Measurements from ENCODE around the gene PXN. TPM values are rescaled to one million over a fixed set of nuclear protein-coding genes. Genes with fewer than 3 reads are reported as not detected.

The PXN gene
- total and polyA plus RNA-seq, 2 experiments from 2014 or later, result 38.4 to 76.0 TPM

DNA sequence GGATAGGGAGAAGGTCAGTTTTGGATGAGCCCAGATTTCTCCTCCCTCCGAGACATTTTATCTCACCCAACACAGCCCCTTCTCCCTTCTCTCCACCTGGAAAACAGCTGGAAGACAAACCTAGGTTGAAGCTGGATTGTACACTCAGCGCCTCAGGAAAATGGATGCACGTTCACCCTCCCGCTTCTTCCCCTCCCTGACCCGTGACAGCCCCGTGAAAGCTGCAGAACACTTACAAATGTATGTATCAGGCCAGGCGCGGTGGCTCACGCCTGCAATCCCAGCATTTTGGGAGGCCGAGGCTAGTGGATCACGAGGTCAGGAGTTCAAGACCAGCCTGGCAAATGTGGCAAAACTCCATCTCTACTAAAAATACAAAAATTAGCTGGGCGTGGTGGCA, 22.0 kb upstream of the PXN start (continued):
- TF ChIP-seq, protein P1, sequence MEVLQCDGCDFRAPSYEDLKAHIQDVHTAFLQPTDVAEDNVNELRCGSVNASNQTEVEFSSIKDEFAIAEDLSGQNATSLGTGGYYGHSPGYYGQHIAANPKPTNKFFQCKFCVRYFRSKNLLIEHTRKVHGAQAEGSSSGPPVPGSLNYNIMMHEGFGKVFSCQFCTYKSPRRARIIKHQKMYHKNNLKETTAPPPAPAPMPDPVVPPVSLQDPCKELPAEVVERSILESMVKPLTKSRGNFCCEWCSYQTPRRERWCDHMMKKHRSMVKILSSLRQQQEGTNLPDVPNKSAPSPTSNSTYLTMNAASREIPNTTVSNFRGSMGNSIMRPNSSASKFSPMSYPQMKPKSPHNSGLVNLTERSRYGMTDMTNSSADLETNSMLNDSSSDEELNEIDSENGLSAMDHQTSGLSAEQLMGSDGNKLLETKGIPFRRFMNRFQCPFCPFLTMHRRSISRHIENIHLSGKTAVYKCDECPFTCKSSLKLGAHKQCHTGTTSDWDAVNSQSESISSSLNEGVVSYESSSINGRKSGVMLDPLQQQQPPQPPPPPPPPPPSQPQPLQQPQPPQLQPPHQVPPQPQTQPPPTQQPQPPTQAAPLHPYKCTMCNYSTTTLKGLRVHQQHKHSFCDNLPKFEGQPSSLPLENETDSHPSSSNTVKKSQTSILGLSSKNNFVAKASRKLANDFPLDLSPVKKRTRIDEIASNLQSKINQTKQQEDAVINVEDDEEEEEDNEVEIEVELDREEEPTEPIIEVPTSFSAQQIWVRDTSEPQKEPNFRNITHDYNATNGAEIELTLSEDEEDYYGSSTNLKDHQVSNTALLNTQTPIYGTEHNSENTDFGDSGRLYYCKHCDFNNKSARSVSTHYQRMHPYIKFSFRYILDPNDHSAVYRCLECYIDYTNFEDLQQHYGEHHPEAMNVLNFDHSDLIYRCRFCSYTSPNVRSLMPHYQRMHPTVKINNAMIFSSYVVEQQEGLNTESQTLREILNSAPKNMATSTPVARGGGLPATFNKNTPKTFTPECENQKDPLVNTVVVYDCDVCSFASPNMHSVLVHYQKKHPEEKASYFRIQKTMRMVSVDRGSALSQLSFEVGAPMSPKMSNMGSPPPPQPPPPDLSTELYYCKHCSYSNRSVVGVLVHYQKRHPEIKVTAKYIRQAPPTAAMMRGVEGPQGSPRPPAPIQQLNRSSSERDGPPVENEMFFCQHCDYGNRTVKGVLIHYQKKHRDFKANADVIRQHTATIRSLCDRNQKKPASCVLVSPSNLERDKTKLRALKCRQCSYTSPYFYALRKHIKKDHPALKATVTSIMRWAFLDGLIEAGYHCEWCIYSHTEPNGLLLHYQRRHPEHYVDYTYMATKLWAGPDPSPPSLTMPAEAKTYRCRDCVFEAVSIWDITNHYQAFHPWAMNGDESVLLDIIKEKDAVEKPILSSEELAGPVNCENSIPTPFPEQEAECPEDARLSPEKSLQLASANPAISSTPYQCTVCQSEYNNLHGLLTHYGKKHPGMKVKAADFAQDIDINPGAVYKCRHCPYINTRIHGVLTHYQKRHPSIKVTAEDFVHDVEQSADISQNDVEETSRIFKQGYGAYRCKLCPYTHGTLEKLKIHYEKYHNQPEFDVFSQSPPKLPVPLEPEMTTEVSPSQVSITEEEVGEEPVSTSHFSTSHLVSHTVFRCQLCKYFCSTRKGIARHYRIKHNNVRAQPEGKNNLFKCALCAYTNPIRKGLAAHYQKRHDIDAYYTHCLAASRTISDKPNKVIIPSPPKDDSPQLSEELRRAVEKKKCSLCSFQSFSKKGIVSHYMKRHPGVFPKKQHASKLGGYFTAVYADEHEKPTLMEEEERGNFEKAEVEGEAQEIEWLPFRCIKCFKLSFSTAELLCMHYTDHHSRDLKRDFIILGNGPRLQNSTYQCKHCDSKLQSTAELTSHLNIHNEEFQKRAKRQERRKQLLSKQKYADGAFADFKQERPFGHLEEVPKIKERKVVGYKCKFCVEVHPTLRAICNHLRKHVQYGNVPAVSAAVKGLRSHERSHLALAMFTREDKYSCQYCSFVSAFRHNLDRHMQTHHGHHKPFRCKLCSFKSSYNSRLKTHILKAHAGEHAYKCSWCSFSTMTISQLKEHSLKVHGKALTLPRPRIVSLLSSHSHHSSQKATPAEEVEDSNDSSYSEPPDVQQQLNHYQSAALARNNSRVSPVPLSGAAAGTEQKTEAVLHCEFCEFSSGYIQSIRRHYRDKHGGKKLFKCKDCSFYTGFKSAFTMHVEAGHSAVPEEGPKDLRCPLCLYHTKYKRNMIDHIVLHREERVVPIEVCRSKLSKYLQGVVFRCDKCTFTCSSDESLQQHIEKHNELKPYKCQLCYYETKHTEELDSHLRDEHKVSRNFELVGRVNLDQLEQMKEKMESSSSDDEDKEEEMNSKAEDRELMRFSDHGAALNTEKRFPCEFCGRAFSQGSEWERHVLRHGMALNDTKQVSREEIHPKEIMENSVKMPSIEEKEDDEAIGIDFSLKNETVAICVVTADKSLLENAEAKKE (CRISPR knock-in tag; IDR thresholded peaks at IDR 0.05), result no peak
- TF ChIP-seq, protein P2, sequence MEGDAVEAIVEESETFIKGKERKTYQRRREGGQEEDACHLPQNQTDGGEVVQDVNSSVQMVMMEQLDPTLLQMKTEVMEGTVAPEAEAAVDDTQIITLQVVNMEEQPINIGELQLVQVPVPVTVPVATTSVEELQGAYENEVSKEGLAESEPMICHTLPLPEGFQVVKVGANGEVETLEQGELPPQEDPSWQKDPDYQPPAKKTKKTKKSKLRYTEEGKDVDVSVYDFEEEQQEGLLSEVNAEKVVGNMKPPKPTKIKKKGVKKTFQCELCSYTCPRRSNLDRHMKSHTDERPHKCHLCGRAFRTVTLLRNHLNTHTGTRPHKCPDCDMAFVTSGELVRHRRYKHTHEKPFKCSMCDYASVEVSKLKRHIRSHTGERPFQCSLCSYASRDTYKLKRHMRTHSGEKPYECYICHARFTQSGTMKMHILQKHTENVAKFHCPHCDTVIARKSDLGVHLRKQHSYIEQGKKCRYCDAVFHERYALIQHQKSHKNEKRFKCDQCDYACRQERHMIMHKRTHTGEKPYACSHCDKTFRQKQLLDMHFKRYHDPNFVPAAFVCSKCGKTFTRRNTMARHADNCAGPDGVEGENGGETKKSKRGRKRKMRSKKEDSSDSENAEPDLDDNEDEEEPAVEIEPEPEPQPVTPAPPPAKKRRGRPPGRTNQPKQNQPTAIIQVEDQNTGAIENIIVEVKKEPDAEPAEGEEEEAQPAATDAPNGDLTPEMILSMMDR (conservative IDR thresholded peaks at IDR 0.05; ENCODE audit: low read depth in 2 of 2), result no peak
- TF ChIP-seq, protein P3, sequence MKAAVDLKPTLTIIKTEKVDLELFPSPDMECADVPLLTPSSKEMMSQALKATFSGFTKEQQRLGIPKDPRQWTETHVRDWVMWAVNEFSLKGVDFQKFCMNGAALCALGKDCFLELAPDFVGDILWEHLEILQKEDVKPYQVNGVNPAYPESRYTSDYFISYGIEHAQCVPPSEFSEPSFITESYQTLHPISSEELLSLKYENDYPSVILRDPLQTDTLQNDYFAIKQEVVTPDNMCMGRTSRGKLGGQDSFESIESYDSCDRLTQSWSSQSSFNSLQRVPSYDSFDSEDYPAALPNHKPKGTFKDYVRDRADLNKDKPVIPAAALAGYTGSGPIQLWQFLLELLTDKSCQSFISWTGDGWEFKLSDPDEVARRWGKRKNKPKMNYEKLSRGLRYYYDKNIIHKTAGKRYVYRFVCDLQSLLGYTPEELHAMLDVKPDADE (IDR thresholded peaks at IDR 0.05), result no peak
- TF ChIP-seq EZH2 (IDR thresholded peaks at IDR 0.05; ENCODE audit: low read depth, unreplicated experiment) (no peak), POLR2AphosphoS5 (IDR thresholded peaks at IDR 0.05; ENCODE audit: low read depth) (no peak), ZNF331 (CRISPR knock-in tag; IDR thresholded peaks at IDR 0.05; ENCODE audit: low read depth) (no peak), EZH2phosphoT487 (IDR thresholded peaks at IDR 0.05; ENCODE audit: unreplicated experiment) (no peak), STAT1 (IDR thresholded peaks at IDR 0.05; ENCODE audit: unreplicated experiment) (no peak)

Data from GM23338 (cell line).